Vagina (tissue), 2 donors: ENCODE measurements around the gene CLPTM1L.

ENCODE experiments used
- POLR2AphosphoS5 ChIP-seq, 2 donors: sonication (generic); formaldehyde crosslinking; IDR thresholded peaks; one replicate each; pipeline ENCODE4 v1.9.0; 2017; ENCODE audit warnings: antibody characterized with exemption in 2 of 2, mild to moderate bottlenecking in 2 of 2, low read depth in 1 of 2; ENCODE audit not compliant: insufficient read depth in 1 of 2
- TF ChIP-seq, protein P1 (sequence below), 3 experiments: fragments of 450-650 bp in 2 of 3; fragments of 200-600 bp in 1 of 3; sonication (generic) in 1 of 3; IDR thresholded peaks; one replicate each; pipeline ENCODE4 v1.5.1; 2017 to 2019; ENCODE audit warnings: antibody characterized with exemption in 3 of 3, mild to moderate bottlenecking in 2 of 3, moderate library complexity in 2 of 3

DNA sequence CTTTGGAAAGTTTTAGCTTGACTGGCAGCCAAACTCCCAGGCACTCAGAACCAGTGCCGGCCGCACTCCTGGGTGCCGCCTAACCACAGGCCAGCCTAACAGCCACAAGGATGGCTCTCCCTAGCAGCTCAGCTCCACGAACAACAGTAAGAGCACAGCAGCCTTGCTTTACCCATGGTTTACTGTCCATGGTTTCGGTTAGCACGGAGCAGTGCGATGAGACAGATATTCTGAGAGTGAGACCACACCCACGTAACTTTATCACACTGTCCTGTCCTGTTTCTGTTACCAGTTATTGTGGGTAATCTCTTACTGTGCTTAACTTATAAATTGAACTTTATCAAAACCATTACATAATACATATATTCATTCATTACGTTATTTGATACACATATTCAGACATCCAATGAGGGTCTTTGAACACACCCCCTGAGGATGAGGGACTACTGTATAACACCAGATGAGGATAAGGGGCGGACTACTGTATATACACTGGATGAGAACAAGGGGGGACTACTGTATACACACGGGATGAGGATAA, 12.4 kb downstream of the CLPTM1L start:
- TF ChIP-seq, protein P1, sequence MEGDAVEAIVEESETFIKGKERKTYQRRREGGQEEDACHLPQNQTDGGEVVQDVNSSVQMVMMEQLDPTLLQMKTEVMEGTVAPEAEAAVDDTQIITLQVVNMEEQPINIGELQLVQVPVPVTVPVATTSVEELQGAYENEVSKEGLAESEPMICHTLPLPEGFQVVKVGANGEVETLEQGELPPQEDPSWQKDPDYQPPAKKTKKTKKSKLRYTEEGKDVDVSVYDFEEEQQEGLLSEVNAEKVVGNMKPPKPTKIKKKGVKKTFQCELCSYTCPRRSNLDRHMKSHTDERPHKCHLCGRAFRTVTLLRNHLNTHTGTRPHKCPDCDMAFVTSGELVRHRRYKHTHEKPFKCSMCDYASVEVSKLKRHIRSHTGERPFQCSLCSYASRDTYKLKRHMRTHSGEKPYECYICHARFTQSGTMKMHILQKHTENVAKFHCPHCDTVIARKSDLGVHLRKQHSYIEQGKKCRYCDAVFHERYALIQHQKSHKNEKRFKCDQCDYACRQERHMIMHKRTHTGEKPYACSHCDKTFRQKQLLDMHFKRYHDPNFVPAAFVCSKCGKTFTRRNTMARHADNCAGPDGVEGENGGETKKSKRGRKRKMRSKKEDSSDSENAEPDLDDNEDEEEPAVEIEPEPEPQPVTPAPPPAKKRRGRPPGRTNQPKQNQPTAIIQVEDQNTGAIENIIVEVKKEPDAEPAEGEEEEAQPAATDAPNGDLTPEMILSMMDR (IDR thresholded peaks at IDR 0.05): no peak
- TF ChIP-seq POLR2AphosphoS5 (IDR thresholded peaks at IDR 0.05; ENCODE audit: insufficient read depth in 1 of 2, low read depth in 1 of 2): no peak
